HepG2 (cell line): ENCODE data around the gene MMP25. TPM values are rescaled to one million over a fixed set of nuclear protein-coding genes. Genes with fewer than 3 reads are reported as not detected.

Experiments used
- BCL6 ChIP-seq: IDR thresholded peaks from 2 replicates; pipeline ENCODE4 v1.6.1; 2016; ENCODE audit warnings: missing genetic modification reagents, missing compliant biosample characterization
- KDM1A ChIP-seq: IDR thresholded peaks from 2 replicates; pipeline ENCODE4 v1.6.1; 2016; ENCODE audit warnings: missing compliant biosample characterization
- KDM3A ChIP-seq: IDR thresholded peaks from 2 replicates; pipeline ENCODE4 v1.6.1; 2018; ENCODE audit warnings: low read depth, missing compliant biosample characterization
- KLF12 ChIP-seq: sonication (generic); formaldehyde crosslinking; IDR thresholded peaks from 2 replicates; pipeline ENCODE4 v1.4.0; 2020; ENCODE audit warnings: missing genetic modification reagents, borderline replicate concordance
- LBX2 ChIP-seq: sonication (generic); formaldehyde crosslinking; IDR thresholded peaks from 2 replicates; pipeline ENCODE4 v1.5.0; 2020; ENCODE audit warnings: missing genetic modification reagents, mild to moderate bottlenecking, borderline replicate concordance
- MAFK ChIP-seq, 2 experiments: IDR thresholded peaks in 1 of 2; conservative IDR thresholded peaks in 1 of 2; 2 replicates each; pipeline ENCODE4 v1.6.1; 2011; ENCODE audit warnings: improper control_type of control experiment in 2 of 2, low read length in 2 of 2
- MNT ChIP-seq: fragments of 450-650 bp; IDR thresholded peaks from 2 replicates; pipeline ENCODE4 v1.6.1; 2016
- MXI1 ChIP-seq: IDR thresholded peaks from 3 replicates; pipeline ENCODE4 v1.6.1; 2012; ENCODE audit warnings: low read depth, low read length, inconsistent platforms, borderline replicate concordance
- NR3C1 ChIP-seq: sonication (generic); formaldehyde crosslinking; IDR thresholded peaks from 2 replicates; pipeline ENCODE4 v1.4.0; 2020; ENCODE audit warnings: missing genetic modification reagents
- RBFOX2 ChIP-seq: fragments of 200-400 bp; formaldehyde crosslinking; IDR thresholded peaks from 2 replicates; pipeline ENCODE4 v1.6.1; 2017; ENCODE audit warnings: low read depth, mild to moderate bottlenecking, low read length
- RBM22 ChIP-seq: fragments of 200-400 bp; formaldehyde crosslinking; optimal IDR thresholded peaks from 2 replicates; pipeline ENCODE3; 2017; ENCODE audit warnings: mild to moderate bottlenecking, low read length, moderate library complexity
- SALL1 ChIP-seq: sonication (generic); formaldehyde crosslinking; IDR thresholded peaks from 2 replicates; pipeline ENCODE4 v1.8.0; 2022; ENCODE audit warnings: mild to moderate bottlenecking, missing genetic modification reagents
- SATB2 ChIP-seq: sonication (generic); formaldehyde crosslinking; IDR thresholded peaks from 2 replicates; pipeline ENCODE4 v1.5.0; 2020; ENCODE audit warnings: missing genetic modification reagents
- SOX5 ChIP-seq: IDR thresholded peaks from 2 replicates; pipeline ENCODE4 v1.6.1; 2016; ENCODE audit warnings: borderline replicate concordance
- ZBTB34 ChIP-seq: sonication (generic); formaldehyde crosslinking; IDR thresholded peaks from 2 replicates; pipeline ENCODE4 v1.8.0; 2022; ENCODE audit warnings: mild to moderate bottlenecking, missing genetic modification reagents
- ZNF160 ChIP-seq: sonication (generic); formaldehyde crosslinking; IDR thresholded peaks from 2 replicates; pipeline ENCODE4 v1.8.0; 2022; ENCODE audit warnings: mild to moderate bottlenecking, inconsistent platforms, missing genetic modification reagents
- ZNF333 ChIP-seq: sonication (generic); formaldehyde crosslinking; IDR thresholded peaks from 2 replicates; pipeline ENCODE4 v1.4.0; 2020; ENCODE audit warnings: mild to moderate bottlenecking, missing genetic modification reagents, borderline replicate concordance
- ZNF567 ChIP-seq: sonication (generic); formaldehyde crosslinking; IDR thresholded peaks from 2 replicates; pipeline ENCODE4 v1.8.1; 2023; ENCODE audit warnings: mild to moderate bottlenecking, missing genetic modification reagents, borderline replicate concordance
- ZNF607 ChIP-seq: sonication (generic); formaldehyde crosslinking; IDR thresholded peaks from 2 replicates; pipeline ENCODE4 v1.5.1; 2020; ENCODE audit warnings: missing genetic modification reagents, mild to moderate bottlenecking, borderline replicate concordance
- ZNF616 ChIP-seq: sonication (generic); formaldehyde crosslinking; IDR thresholded peaks from 2 replicates; pipeline ENCODE4 v1.5.0; 2020; ENCODE audit warnings: low read depth, mild to moderate bottlenecking, missing genetic modification reagents
- ZNF639 ChIP-seq: conservative IDR thresholded peaks from 2 replicates; pipeline ENCODE4 v1.6.1; 2018; ENCODE audit warnings: missing genetic modification reagents
- ZNF703 ChIP-seq: sonication (generic); formaldehyde crosslinking; IDR thresholded peaks from 2 replicates; pipeline ENCODE4 v1.5.1; 2020; ENCODE audit warnings: missing genetic modification reagents, mild to moderate bottlenecking, moderate library complexity, borderline replicate concordance
- ZNF775 ChIP-seq: sonication (generic); formaldehyde crosslinking; IDR thresholded peaks from 2 replicates; pipeline ENCODE4 v1.4.0; 2020; ENCODE audit warnings: missing genetic modification reagents, mild to moderate bottlenecking, moderate library complexity, borderline replicate concordance
- ZNF792 ChIP-seq: IDR thresholded peaks from 2 replicates; pipeline ENCODE4 v1.6.1; 2016
- polyA plus RNA-seq, 8 experiments: library from polyadenylated mRNA; depleted of rRNA in 3 of 8; stranded (reverse) in 7 of 8; unstranded in 1 of 8; fragments of >200 nt; fragmentation: Illumina TruSeq in 4 of 8; extraction: Trizol in 4 of 8; gene quantifications; 2 replicates each; pipeline versions ENCODE4 v1.2.1 to v1.2.3, GENCODE V29; 2011 to 2016; ENCODE audit warnings: low read depth in 4 of 8, missing spikeins in 1 of 8, mixed read lengths in 1 of 8; ENCODE audit not compliant: insufficient read depth in 1 of 8
- total RNA-seq, 5 experiments: library from RNA; depleted of rRNA; stranded (reverse); fragments of >200 nt; fragmentation: Illumina TruSeq; extraction: Trizol; gene quantifications; 2 replicates each; pipeline ENCODE4 v1.2.3, GENCODE V29; 2016; ENCODE audit warnings: low read depth in 1 of 5

Gene MMP25
- total and polyA plus RNA-seq, 2 of the 13 experiments (the other 11 are each of a cell fraction or from before 2014, with no cell fraction given) = 0.04 to 0.08 TPM

GRCh38 chr16:3023669-3024478, 22.5 kb upstream of the MMP25 start, which contains the start of the genes HCFC1R1 and THOC6 (continued):
- TF ChIP-seq SOX5 (CRISPR knock-in tag) = peak; percentile 44; the same call in 1 of the 2 replicates
- TF ChIP-seq ZNF616 (CRISPR knock-in tag) = no peak
- TF ChIP-seq LBX2 (CRISPR knock-in tag) = no peak; the same call in 1 of the 2 replicates
- peak; percentile 91; the same call in 1 of the 2 replicates for TF ChIP-seq ZNF567 (CRISPR knock-in tag)
- TF ChIP-seq ZBTB34 (CRISPR knock-in tag) = peak; percentile 91
- peak; percentile 64; the same call in 1 of the 2 replicates for TF ChIP-seq ZNF792
- no peak for TF ChIP-seq ZNF703
- TF ChIP-seq MAFK (conservative IDR thresholded peaks at IDR 0.05 in 1 of 2, IDR thresholded peaks at IDR 0.05 in 1 of 2; ENCODE audit: low read length in 2 of 2) = no peak
- TF ChIP-seq MXI1 = peak; percentile 71; the same call in 2 of the 3 replicates
- TF ChIP-seq ZNF333 (CRISPR knock-in tag) = no peak
- TF ChIP-seq SALL1 (CRISPR knock-in tag) = peak; percentile 80
- TF ChIP-seq ZNF639 (CRISPR knock-in tag) = peak; percentile 59; the same call in 1 of the 2 replicates
- TF ChIP-seq ZNF775 (CRISPR knock-in tag) = peak; percentile 21; the same call in 1 of the 2 replicates
- TF ChIP-seq RBM22 = peak; percentile 80
- no peak for TF ChIP-seq SATB2 (CRISPR knock-in tag)
- no peak for TF ChIP-seq NR3C1 (CRISPR knock-in tag)
- no peak for TF ChIP-seq KDM1A (CRISPR knock-in tag)
- peak; percentile 53; the same call in 1 of the 2 replicates for TF ChIP-seq MNT
- TF ChIP-seq KLF12 (CRISPR knock-in tag) = peak; percentile 27; the same call in 1 of the 2 replicates
- TF ChIP-seq KDM3A = peak; percentile 54; the same call in 1 of the 2 replicates
- peak; percentile 36; the same call in 1 of the 2 replicates for TF ChIP-seq BCL6 (CRISPR knock-in tag)
- TF ChIP-seq ZNF160 = 0 out of 2 replicates have a peak, but pooled peaks have one; percentile 56
- peak; percentile 99 for TF ChIP-seq RBFOX2
- peak; percentile 89; the same call in 1 of the 2 replicates for TF ChIP-seq ZNF607 (CRISPR knock-in tag)
